Mesenchymal stem cell (in vitro differentiated cells and primary cell): ENCODE results near the gene FARS2.

Experiments used
- DNase-seq: peaks from one replicate; pipeline ENCODE4 v3.0.0-alpha.2; 2013
- H2AFZ ChIP-seq: one replicate; pipeline ENCODE4 v1.6.1; 2013; ENCODE audit warnings: low read depth, mild to moderate bottlenecking, control low read depth, inconsistent platforms, low read length, moderate library complexity
- H2AK5ac ChIP-seq: 2 replicates; pipeline ENCODE4 v1.6.1; 2013; ENCODE audit warnings: low read length, moderate library complexity, mild to moderate bottlenecking, inconsistent platforms; ENCODE audit not compliant: severe bottlenecking
- H2BK120ac ChIP-seq: one replicate; pipeline ENCODE4 v1.6.1; 2013; ENCODE audit warnings: low read depth, mild to moderate bottlenecking, inconsistent platforms, low read length, moderate library complexity
- H2BK12ac ChIP-seq, 2 experiments: one replicate each; pipeline ENCODE4 v1.6.1; 2013; ENCODE audit warnings: inconsistent platforms in 2 of 2, low read length in 2 of 2, mild to moderate bottlenecking in 2 of 2, moderate library complexity in 2 of 2, control low read depth in 1 of 2
- H2BK15ac ChIP-seq: one replicate; pipeline ENCODE4 v1.6.1; 2013; ENCODE audit warnings: mild to moderate bottlenecking, low read depth, inconsistent platforms; ENCODE audit not compliant: poor library complexity, severe bottlenecking
- H2BK5ac ChIP-seq: 2 replicates; pipeline ENCODE4 v1.6.1; 2013; ENCODE audit warnings: low read depth, mild to moderate bottlenecking, low read length, control low read depth, inconsistent platforms; ENCODE audit not compliant: poor library complexity, severe bottlenecking
- H3K14ac ChIP-seq, 2 experiments: one replicate each; pipeline ENCODE4 v1.6.1; 2013; ENCODE audit warnings: inconsistent platforms in 2 of 2, low read length in 2 of 2, control low read depth in 1 of 2, mild to moderate bottlenecking in 1 of 2, moderate library complexity in 1 of 2
- H3K18ac ChIP-seq, 2 experiments: one replicate each; pipeline ENCODE4 v1.6.1; 2013; ENCODE audit warnings: inconsistent platforms in 2 of 2, low read length in 2 of 2, control low read depth in 1 of 2, low read depth in 1 of 2, mild to moderate bottlenecking in 1 of 2
- H3K23ac ChIP-seq, 2 experiments: one replicate each; pipeline ENCODE4 v1.6.1; 2013; ENCODE audit warnings: inconsistent platforms in 2 of 2, low read length in 2 of 2, mild to moderate bottlenecking in 2 of 2, moderate library complexity in 2 of 2, control low read depth in 1 of 2
- H3K27ac ChIP-seq: 2 replicates; pipeline ENCODE4 v1.5.1; 2013; ENCODE audit warnings: mild to moderate bottlenecking, moderate library complexity, low read length, control low read depth, inconsistent platforms; ENCODE audit not compliant: poor library complexity, severe bottlenecking
- H3K27me3 ChIP-seq, 2 experiments: 2 replicates each; pipeline versions ENCODE4 v1.6.1 to v1.7.0; 2013; ENCODE audit warnings: low read length in 2 of 2, mild to moderate bottlenecking in 2 of 2, moderate library complexity in 2 of 2, control low read depth in 1 of 2, inconsistent platforms in 1 of 2; ENCODE audit not compliant: control insufficient read depth in 1 of 2, insufficient read depth in 1 of 2
- H3K36me3 ChIP-seq, 2 experiments: 2 replicates each; pipeline versions ENCODE4 v1.6.1 to v1.7.0; 2013; ENCODE audit warnings: low read length in 2 of 2, control low read depth in 1 of 2, inconsistent platforms in 1 of 2, low read depth in 1 of 2, mild to moderate bottlenecking in 1 of 2; ENCODE audit not compliant: insufficient read depth in 2 of 2, control insufficient read depth in 1 of 2
- H3K4ac ChIP-seq, 2 experiments: one replicate each; pipeline ENCODE4 v1.6.1; 2013; ENCODE audit warnings: inconsistent platforms in 2 of 2, low read length in 2 of 2, mild to moderate bottlenecking in 2 of 2, moderate library complexity in 2 of 2, control low read depth in 1 of 2, low read depth in 1 of 2
- H3K4me1 ChIP-seq: 2 replicates; pipeline ENCODE4 v1.6.1; 2013; ENCODE audit warnings: low read depth, low read length, control low read depth; ENCODE audit not compliant: control insufficient read depth, insufficient read depth
- H3K4me2 ChIP-seq: 2 replicates; pipeline ENCODE4 v1.6.1; 2013; ENCODE audit warnings: low read length, mild to moderate bottlenecking, inconsistent platforms; ENCODE audit not compliant: poor library complexity, severe bottlenecking
- H3K4me3 ChIP-seq, 2 experiments: 2 replicates each; pipeline versions ENCODE4 v1.5.1 to v1.7.0; 2013; ENCODE audit warnings: low read length in 2 of 2, mild to moderate bottlenecking in 2 of 2, control low read depth in 1 of 2, low read depth in 1 of 2; ENCODE audit not compliant: insufficient read depth in 1 of 2
- H3K79me1 ChIP-seq: replicated peaks from 2 replicates; pipeline ENCODE4 v1.6.1; 2013; ENCODE audit warnings: mild to moderate bottlenecking, control low read depth, low read length, inconsistent platforms; ENCODE audit not compliant: poor library complexity, severe bottlenecking
- H3K9ac ChIP-seq: 2 replicates; pipeline ENCODE4 v1.7.0; 2013; ENCODE audit warnings: mild to moderate bottlenecking, low read length, moderate library complexity
- H3K9me3 ChIP-seq: 2 replicates; pipeline ENCODE4 v1.7.0; 2013; ENCODE audit warnings: mild to moderate bottlenecking, low read length; ENCODE audit not compliant: control insufficient read depth
- H4K8ac ChIP-seq: one replicate; pipeline ENCODE4 v1.6.1; 2013; ENCODE audit warnings: inconsistent platforms, mild to moderate bottlenecking, low read length, moderate library complexity
- H4K91ac ChIP-seq: one replicate; pipeline ENCODE4 v1.6.1; 2013; ENCODE audit warnings: mild to moderate bottlenecking, low read length, inconsistent platforms
- WGBS: methylation state at CpG from one replicate; pipeline ENCODE4 v1.1.7; 2013; ENCODE audit warnings: mixed read lengths; 5-methylcytosine and 5-hydroxymethylcytosine counted together

Gene FARS2

DNA sequence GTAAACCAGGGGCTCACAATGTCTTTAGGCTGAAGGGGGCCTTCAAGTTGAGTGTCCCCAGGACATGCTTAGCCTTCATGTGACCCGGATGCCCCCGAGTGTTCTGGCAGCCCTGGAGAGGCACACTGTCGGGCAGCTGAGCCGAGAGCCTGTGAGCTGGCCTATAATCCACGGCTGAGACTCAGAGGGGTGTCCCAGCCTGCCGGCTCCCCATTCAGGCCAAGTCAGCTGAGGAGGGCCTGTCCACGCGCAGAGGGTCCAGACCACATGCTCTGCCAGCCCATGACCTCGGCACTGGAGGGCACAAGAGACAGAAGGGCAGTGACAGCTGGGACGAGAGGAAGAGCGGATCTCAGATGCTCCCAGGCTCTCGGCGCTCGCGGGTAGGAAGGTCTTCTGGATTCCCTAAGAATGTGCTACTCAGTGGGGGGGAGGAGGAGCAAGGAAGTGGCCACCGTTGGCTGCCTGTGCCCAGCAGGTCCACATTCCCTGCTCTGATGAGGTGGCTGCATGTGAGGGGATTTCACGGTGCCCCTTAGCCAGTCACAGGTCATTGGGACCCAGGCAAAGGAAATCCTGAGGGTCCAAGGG is 520.7 kb downstream of the FARS2 start:
- H3K27me3 ChIP-seq, result peaks cover 0 to 4% of the 10 kb centered on the region in 2 experiments
- no peak overlapping the region for H3K18ac ChIP-seq
- no peak overlapping the region for H3K4me2 ChIP-seq
- H3K4me1 ChIP-seq, result peaks cover 26% of the 10 kb centered on the region
- 79% methylated on average over 17 of the region's 17 CpGs for WGBS
- H2BK5ac ChIP-seq, result no peak overlapping the region
- H3K4me3 ChIP-seq, result peak overlapping the region in 1 of 2 experiments; percentile 33
- H3K14ac ChIP-seq, result no peak overlapping the region
- H3K36me3 ChIP-seq, result no peaks in the 10 kb centered on the region
- H2BK12ac ChIP-seq, result no peak overlapping the region
- H2AFZ ChIP-seq, result no peak overlapping the region
- no peak overlapping the region for H3K27ac ChIP-seq
- no peak overlapping the region for H2BK120ac ChIP-seq
- no peak overlapping the region for H3K23ac ChIP-seq
- no peaks in the 10 kb centered on the region for H3K79me1 ChIP-seq
- H2BK15ac ChIP-seq, result no peak overlapping the region
- H3K4ac ChIP-seq, result no peak overlapping the region
- no peak overlapping the region for H4K8ac ChIP-seq
- H3K9ac ChIP-seq, result no peak overlapping the region
- no peak overlapping the region for H2AK5ac ChIP-seq
- DNase-seq, result no peak
- H3K9me3 ChIP-seq, result no peaks in the 10 kb centered on the region
- no peak overlapping the region for H4K91ac ChIP-seq

DNA sequence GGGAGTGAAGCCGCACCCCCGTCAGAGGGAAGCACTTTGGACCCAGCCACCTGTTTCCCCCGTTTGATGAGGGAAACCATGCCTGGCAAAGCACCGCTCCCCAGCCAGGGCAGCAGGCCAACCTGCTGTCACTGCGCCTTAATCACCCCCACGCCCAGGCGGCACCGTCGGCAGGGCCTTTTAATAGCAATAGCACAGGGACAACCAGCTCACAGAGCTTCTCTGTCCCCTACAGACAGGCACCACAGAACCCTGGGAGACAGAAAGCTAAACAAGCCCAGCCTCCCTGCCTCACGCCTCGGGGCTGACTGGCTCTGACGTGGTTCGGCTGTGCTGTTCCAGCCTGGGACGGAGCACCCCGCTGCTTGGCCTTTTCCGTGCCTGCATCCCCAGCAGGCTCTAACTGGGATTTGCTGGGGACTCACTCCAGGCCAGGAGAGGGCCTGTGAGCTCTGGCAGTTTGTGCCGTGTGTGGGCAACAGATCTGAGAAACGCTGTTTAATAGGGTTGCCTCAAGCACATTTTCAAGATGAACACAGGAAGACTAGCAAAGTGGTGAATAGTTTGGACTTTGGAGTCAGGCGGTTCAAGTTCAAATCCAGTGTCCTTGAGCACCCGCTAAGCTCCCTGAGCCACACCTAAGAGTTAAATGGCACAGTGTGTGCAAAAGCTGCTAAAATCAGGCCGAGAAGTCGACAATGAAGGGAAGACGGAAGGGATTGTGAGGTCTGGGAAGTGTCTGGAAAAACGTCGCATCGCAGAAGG is 521.7 kb downstream of the FARS2 start:
- Histone ChIP-seq H3K14ac (no peak overlapping the region), H3K4me2 (no peak overlapping the region), H3K27me3 (peaks cover 0 to 8% of the 10 kb centered on the region in 2 experiments), H3K79me1 (no peaks in the 10 kb centered on the region), H3K4me3 (no peak overlapping the region), H3K4ac (no peak overlapping the region), H3K9ac (no peak overlapping the region), H4K8ac (no peak overlapping the region), H2BK5ac (no peak overlapping the region), H2AK5ac (no peak overlapping the region), H2BK15ac (no peak overlapping the region), H3K4me1 (peaks cover 28% of the 10 kb centered on the region), H3K27ac (no peak overlapping the region), H3K23ac (peak overlapping the region in 1 of 2 experiments; percentile 14), H3K9me3 (no peaks in the 10 kb centered on the region), H3K18ac (no peak overlapping the region), H4K91ac (no peak overlapping the region), H2BK120ac (no peak overlapping the region), H2AFZ (no peak overlapping the region), H3K36me3 (no peaks in the 10 kb centered on the region), H2BK12ac (no peak overlapping the region)
- no peak for DNase-seq
- WGBS, result 93% methylated on average over 26 of the region's 26 CpGs

GRCh38 chr6:5783584-5784089 is 522.3 kb downstream of the FARS2 start:
- Histone ChIP-seq H3K18ac (no peak overlapping the region), H3K79me1 (no peaks in the 10 kb centered on the region), H3K4me3 (no peak overlapping the region), H2BK12ac (no peak overlapping the region), H3K9me3 (no peaks in the 10 kb centered on the region), H3K36me3 (no peaks in the 10 kb centered on the region), H2AK5ac (no peak overlapping the region), H3K23ac (no peak overlapping the region), H3K4me1 (peaks cover 28% of the 10 kb centered on the region), H4K91ac (no peak overlapping the region), H3K27me3 (peaks cover 0 to 8% of the 10 kb centered on the region in 2 experiments), H2BK5ac (no peak overlapping the region), H3K4me2 (no peak overlapping the region), H3K4ac (no peak overlapping the region), H2AFZ (no peak overlapping the region), H4K8ac (no peak overlapping the region), H3K27ac (no peak overlapping the region), H2BK120ac (no peak overlapping the region), H3K14ac (no peak overlapping the region), H3K9ac (no peak overlapping the region), H2BK15ac (no peak overlapping the region)
- no peak for DNase-seq
- WGBS, result 88% methylated on average over 19 of the region's 19 CpGs

- H3K4me1 ChIP-seq, result peaks cover 28% of the 10 kb centered on the region
- H3K23ac ChIP-seq, result no peak overlapping the region
- H2BK12ac ChIP-seq, result no peak overlapping the region
- no peaks in the 10 kb centered on the region for H3K79me1 ChIP-seq
- no peak overlapping the region for H3K4me3 ChIP-seq
- no peak overlapping the region for H4K8ac ChIP-seq
- no peak overlapping the region for H2BK120ac ChIP-seq
- no peak for DNase-seq
- H2BK5ac ChIP-seq, result no peak overlapping the region
- H3K18ac ChIP-seq, result no peak overlapping the region
- no peak overlapping the region for H3K4ac ChIP-seq
- no peak overlapping the region for H3K14ac ChIP-seq
- H2BK15ac ChIP-seq, result no peak overlapping the region
- no peak overlapping the region for H3K9ac ChIP-seq
- H2AFZ ChIP-seq, result no peak overlapping the region
- peak overlapping the region; percentile 24 for H2AK5ac ChIP-seq
- peaks cover 0 to 8% of the 10 kb centered on the region in 2 experiments for H3K27me3 ChIP-seq
- no peak overlapping the region for H4K91ac ChIP-seq
- no peak overlapping the region for H3K27ac ChIP-seq
- no peak overlapping the region for H3K4me2 ChIP-seq
- no peaks in the 10 kb centered on the region for H3K36me3 ChIP-seq
- 82% methylated on average over 8 of the region's 8 CpGs for WGBS
- no peaks in the 10 kb centered on the region for H3K9me3 ChIP-seq
Observed at GRCh38 chr6:5785249-5785648, 523.9 kb downstream of the FARS2 start.
